AG09309 (cell line): Measurements from ENCODE around the gene SOX6.

Experiments used
- DNase-seq: peaks from one replicate; pipeline ENCODE4 v3.0.0-alpha.2; 2010; ENCODE audit warnings: low read depth
- H3K4me3 ChIP-seq: 2 replicates; pipeline ENCODE4 v1.5.1; 2011; ENCODE audit warnings: mild to moderate bottlenecking, low read depth, low read length, moderate library complexity; ENCODE audit not compliant: control insufficient read depth
- CTCF ChIP-seq: IDR thresholded peaks from 2 replicates; pipeline ENCODE4 v1.5.1; 2011; ENCODE audit warnings: mild to moderate bottlenecking, low read depth, low read length, inconsistent platforms; ENCODE audit not compliant: insufficient read depth, control insufficient read depth; ENCODE audit errors: missing control alignments

The SOX6 gene

GRCh38 chr11:16312233-16312765, 44.0 kb downstream of the SOX6 start:
- DNase-seq: no peak
- TF ChIP-seq CTCF: no peak
- H3K4me3 ChIP-seq: no peak overlapping the region

GRCh38 chr11:16311831-16312230, 44.5 kb downstream of the SOX6 start:
- no peak for TF ChIP-seq CTCF
- DNase-seq: no peak

GRCh38 chr11:16310943-16311342, 45.4 kb downstream of the SOX6 start:
- H3K4me3 ChIP-seq: no peak overlapping the region
- no peak for DNase-seq
- TF ChIP-seq CTCF: no peak

More at GRCh38 chr11:16311831-16312230, 44.5 kb downstream of the SOX6 start:
- H3K4me3 ChIP-seq: no peak overlapping the region

GRCh38 chr11:16309226-16309625, 47.1 kb downstream of the SOX6 start:
- no peak overlapping the region for H3K4me3 ChIP-seq
- no peak for TF ChIP-seq CTCF
- no peak for DNase-seq

GRCh38 chr11:16301462-16301861, 54.9 kb downstream of the SOX6 start:
- no peak for TF ChIP-seq CTCF
- DNase-seq: no peak
- H3K4me3 ChIP-seq: no peak overlapping the region

- no peak overlapping the region for H3K4me3 ChIP-seq
- no peak for TF ChIP-seq CTCF
- DNase-seq: no peak
Measured at GRCh38 chr11:16299884-16300782, 56.2 kb downstream of the SOX6 start.
